Hepatocyte (in vitro differentiated cells): ENCODE data around the gene PNPLA2.
A peak's percentile ranks its signal among the peaks of the same experiment; 100 is the strongest.

ENCODE experiments used
- EZH2phosphoT487 ChIP-seq: fragments of 200-600 bp; sonication (generic); IDR thresholded peaks from one replicate; pipeline ENCODE4 v1.6.1; 2018; ENCODE audit warnings: antibody characterized with exemption, mild to moderate bottlenecking, low read depth, moderate library complexity; ENCODE audit not compliant: unreplicated experiment, severe bottlenecking
- TF ChIP-seq, protein P1 (sequence below): fragments of 200-600 bp; sonication (generic); IDR thresholded peaks from 2 replicates; pipeline ENCODE4 v1.5.1; 2016; ENCODE audit warnings: antibody characterized with exemption, mild to moderate bottlenecking; ENCODE audit not compliant: poor library complexity

- TF ChIP-seq, protein P1, sequence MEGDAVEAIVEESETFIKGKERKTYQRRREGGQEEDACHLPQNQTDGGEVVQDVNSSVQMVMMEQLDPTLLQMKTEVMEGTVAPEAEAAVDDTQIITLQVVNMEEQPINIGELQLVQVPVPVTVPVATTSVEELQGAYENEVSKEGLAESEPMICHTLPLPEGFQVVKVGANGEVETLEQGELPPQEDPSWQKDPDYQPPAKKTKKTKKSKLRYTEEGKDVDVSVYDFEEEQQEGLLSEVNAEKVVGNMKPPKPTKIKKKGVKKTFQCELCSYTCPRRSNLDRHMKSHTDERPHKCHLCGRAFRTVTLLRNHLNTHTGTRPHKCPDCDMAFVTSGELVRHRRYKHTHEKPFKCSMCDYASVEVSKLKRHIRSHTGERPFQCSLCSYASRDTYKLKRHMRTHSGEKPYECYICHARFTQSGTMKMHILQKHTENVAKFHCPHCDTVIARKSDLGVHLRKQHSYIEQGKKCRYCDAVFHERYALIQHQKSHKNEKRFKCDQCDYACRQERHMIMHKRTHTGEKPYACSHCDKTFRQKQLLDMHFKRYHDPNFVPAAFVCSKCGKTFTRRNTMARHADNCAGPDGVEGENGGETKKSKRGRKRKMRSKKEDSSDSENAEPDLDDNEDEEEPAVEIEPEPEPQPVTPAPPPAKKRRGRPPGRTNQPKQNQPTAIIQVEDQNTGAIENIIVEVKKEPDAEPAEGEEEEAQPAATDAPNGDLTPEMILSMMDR: peak; percentile 11
- no peak for TF ChIP-seq EZH2phosphoT487
These were observed 24.5 kb downstream of the PNPLA2 start for GRCh38 chr11:843086-843734.
